Ascending aorta (tissue), 2 donors: Measurements from ENCODE around the gene GFRA1. TPM values are rescaled to one million over a fixed set of nuclear protein-coding genes. Genes with fewer than 3 reads are reported as not detected.

ENCODE experiments used
- DNase-seq, 2 donors: peaks; one replicate each; pipeline ENCODE4 v3.0.0-alpha.2; 2019; ENCODE audit warnings: low spot score in 2 of 2
- H3K27ac ChIP-seq, 2 donors: fragments of 200-600 bp; sonication (generic); one replicate each; pipeline ENCODE4 v1.5.1; 2016 to 2017; ENCODE audit warnings: mild to moderate bottlenecking in 1 of 2
- H3K27me3 ChIP-seq: fragments of 200-600 bp; sonication (generic); one replicate; pipeline ENCODE4 v1.5.1; 2017
- H3K36me3 ChIP-seq, 2 donors: fragments of 200-600 bp; sonication (generic); one replicate each; pipeline ENCODE4 v1.5.1; 2016
- H3K4me1 ChIP-seq, 2 donors: fragments of 200-600 bp; sonication (generic); one replicate each; pipeline ENCODE4 v1.5.1; 2016 to 2017; ENCODE audit warnings: mild to moderate bottlenecking in 1 of 2
- H3K4me3 ChIP-seq, 2 donors: fragments of 200-600 bp; sonication (generic); one replicate each; pipeline ENCODE4 v1.5.1; 2016 to 2017; ENCODE audit warnings: mild to moderate bottlenecking in 1 of 2
- H3K9me3 ChIP-seq, 2 donors: fragments of 200-600 bp; sonication (generic); one replicate each; pipeline ENCODE4 v1.5.1; 2016
- intact Hi-C: fragments of 100-400 bp; cut with DNase I; formaldehyde crosslinking; loops from one replicate; pipeline ENCODE4 v1.15.1; 2023
- total RNA-seq: library from RNA; depleted of rRNA; stranded (reverse); fragments of >200 nt; gene quantifications from one replicate; pipeline ENCODE4 v1.1.0, GENCODE V29; 2016
- TF ChIP-seq, protein P1 (sequence below), 3 experiments: fragments of 200-600 bp in 2 of 3; fragments of 450-650 bp in 1 of 3; sonication (generic) in 2 of 3; IDR thresholded peaks; one replicate each; pipeline ENCODE4 v1.5.1; 2016 to 2019; ENCODE audit warnings: antibody characterized with exemption in 3 of 3, mild to moderate bottlenecking in 1 of 3, moderate library complexity in 1 of 3

Gene GFRA1
- total RNA-seq, 1 donor from 2014 or later = 7.0 TPM

GRCh38 chr10:116270126-116270770 is 2.8 kb downstream of the GFRA1 start:
- no peaks in the 10 kb centered on the region for H3K9me3 ChIP-seq
- H3K36me3 ChIP-seq = no peaks in the 10 kb centered on the region
- TF ChIP-seq, protein P1, sequence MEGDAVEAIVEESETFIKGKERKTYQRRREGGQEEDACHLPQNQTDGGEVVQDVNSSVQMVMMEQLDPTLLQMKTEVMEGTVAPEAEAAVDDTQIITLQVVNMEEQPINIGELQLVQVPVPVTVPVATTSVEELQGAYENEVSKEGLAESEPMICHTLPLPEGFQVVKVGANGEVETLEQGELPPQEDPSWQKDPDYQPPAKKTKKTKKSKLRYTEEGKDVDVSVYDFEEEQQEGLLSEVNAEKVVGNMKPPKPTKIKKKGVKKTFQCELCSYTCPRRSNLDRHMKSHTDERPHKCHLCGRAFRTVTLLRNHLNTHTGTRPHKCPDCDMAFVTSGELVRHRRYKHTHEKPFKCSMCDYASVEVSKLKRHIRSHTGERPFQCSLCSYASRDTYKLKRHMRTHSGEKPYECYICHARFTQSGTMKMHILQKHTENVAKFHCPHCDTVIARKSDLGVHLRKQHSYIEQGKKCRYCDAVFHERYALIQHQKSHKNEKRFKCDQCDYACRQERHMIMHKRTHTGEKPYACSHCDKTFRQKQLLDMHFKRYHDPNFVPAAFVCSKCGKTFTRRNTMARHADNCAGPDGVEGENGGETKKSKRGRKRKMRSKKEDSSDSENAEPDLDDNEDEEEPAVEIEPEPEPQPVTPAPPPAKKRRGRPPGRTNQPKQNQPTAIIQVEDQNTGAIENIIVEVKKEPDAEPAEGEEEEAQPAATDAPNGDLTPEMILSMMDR (IDR thresholded peaks at IDR 0.05) = no peak
- H3K27ac ChIP-seq = no peak overlapping the region
- intact Hi-C loops = loop anchor here (5.0 to 10.0 kb wide), 2 partner anchors 225 to 323 kb away; no protein-coding TSS in a partner anchor
- peak overlapping the region in 1 of 2 donors; percentile 66 for H3K4me3 ChIP-seq
- H3K27me3 ChIP-seq = no peaks in the 10 kb centered on the region
- peaks cover 0 to 6% of the 10 kb centered on the region in 2 donors for H3K4me1 ChIP-seq
- DNase-seq = no peak

- Histone ChIP-seq H3K9me3 (no peaks in the 10 kb centered on the region), H3K27me3 (no peaks in the 10 kb centered on the region), H3K4me3 (no peak overlapping the region), H3K27ac (no peak overlapping the region), H3K36me3 (no peaks in the 10 kb centered on the region), H3K4me1 (peaks cover 0 to 6% of the 10 kb centered on the region in 2 donors)
- intact Hi-C loops = loop anchor here (5.0 to 10.0 kb wide), 2 partner anchors 225 to 322 kb away; no protein-coding TSS in a partner anchor
- no peak for DNase-seq
- TF ChIP-seq, protein P1 (IDR thresholded peaks at IDR 0.05) = no peak
Observed at GRCh38 chr10:116269619-116270018, 3.4 kb downstream of the GFRA1 start.

DNA sequence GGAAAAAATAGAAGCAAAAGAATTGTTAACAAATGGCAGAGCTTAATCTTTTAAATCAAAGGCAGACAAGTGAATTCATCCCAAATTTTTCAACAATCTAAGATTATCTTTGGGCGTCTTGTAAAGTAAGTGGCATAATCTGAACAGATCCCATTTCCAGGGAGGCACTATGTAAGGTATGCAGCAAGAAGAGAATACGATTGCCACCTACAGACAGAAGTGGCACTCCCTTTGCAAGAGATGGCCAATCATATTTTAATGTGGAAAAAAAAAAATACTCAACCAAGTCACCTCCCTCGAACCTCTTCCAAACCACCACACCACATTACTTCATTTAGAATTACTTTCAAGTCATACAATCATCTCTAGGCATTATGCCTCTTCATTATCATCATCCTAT is 4.0 kb downstream of the GFRA1 start:
- Histone ChIP-seq H3K36me3 (no peaks in the 10 kb centered on the region), H3K27me3 (no peaks in the 10 kb centered on the region), H3K4me1 (peaks cover 0 to 6% of the 10 kb centered on the region in 2 donors), H3K4me3 (no peak overlapping the region), H3K9me3 (no peaks in the 10 kb centered on the region), H3K27ac (no peak overlapping the region)
- intact Hi-C loops = no loop called here
- no peak for DNase-seq
- TF ChIP-seq, protein P1 (IDR thresholded peaks at IDR 0.05) = no peak

DNA sequence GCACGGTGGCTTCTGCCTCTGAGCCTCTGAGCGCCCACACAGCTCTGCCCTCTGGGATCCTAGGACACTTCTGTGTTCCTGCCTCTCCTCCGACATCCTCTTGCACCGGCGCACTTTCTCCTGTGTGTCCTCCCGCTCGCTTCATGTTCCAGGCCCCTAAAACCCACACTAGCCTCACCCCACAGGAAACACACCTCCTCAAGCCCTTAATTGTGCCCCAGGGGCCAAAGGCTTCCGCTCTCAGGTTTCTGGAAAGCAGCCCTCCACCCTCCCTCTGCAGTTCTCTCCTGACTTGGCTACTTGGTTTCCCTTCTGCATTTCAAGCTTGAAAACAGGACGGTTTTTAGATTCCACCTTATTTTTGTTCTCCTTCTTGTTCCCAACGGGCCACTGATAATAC is 7.3 kb downstream of the GFRA1 start:
- Histone ChIP-seq H3K9me3 (no peaks in the 10 kb centered on the region), H3K4me1 (no peaks in the 10 kb centered on the region), H3K4me3 (no peak overlapping the region), H3K36me3 (no peaks in the 10 kb centered on the region), H3K27me3 (no peaks in the 10 kb centered on the region), H3K27ac (no peak overlapping the region)
- DNase-seq = no peak
- TF ChIP-seq, protein P1 (IDR thresholded peaks at IDR 0.05) = no peak
- intact Hi-C loops = no loop called here

DNA sequence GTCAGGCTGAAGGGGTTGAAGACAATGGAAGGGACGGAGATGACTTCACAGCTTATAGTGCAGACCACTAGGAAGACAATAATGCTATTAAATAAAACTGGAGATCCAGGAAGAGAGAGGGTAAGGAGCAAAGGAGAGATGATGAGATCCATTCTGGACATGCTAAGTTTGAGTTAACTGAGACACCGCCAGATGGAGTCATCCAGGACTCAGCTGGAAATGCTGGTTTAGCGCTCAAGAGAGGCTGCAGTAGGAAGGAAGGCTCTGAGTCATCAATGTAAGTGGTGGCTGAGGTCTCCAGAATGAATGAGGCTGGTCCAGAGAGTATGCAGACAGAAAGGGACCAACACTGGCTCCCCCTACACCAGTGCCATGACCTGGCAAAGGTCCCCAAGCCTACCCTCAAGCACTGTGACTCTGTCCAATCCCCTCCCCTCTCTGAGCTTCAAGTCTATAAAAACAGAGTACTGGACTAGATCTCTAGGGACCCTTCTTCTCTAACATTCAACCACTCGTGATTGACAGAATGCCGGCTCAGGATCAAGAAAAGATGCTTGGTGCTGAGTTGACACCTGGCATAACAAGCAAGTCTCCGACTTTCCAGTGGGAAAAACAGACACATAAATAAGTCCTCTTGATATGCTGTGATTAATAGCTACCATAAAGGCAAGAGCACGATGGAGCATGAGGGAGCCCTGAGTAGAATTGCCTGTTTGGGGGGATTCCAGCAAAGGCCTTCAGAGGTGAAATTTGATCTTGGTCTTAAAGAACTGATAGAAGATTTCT is 8.9 kb downstream of the GFRA1 start:
- H3K27me3 ChIP-seq = no peaks in the 10 kb centered on the region
- no peak for DNase-seq
- intact Hi-C loops = no loop called here
- TF ChIP-seq, protein P1 (IDR thresholded peaks at IDR 0.05) = no peak
- no peaks in the 10 kb centered on the region for H3K36me3 ChIP-seq
- H3K4me3 ChIP-seq = no peak overlapping the region
- no peak overlapping the region for H3K27ac ChIP-seq
- no peaks in the 10 kb centered on the region for H3K4me1 ChIP-seq
- H3K9me3 ChIP-seq = no peaks in the 10 kb centered on the region
